Gastroesophageal sphincter (tissue), 3 donors: ENCODE data around the gene GIMAP7.

Experiments
- CTCF ChIP-seq, 4 experiments: fragments of 200-600 bp in 2 of 4; fragments of 450-650 bp in 2 of 4; sonication (generic) in 1 of 4; IDR thresholded peaks; one replicate each; pipeline ENCODE4 v1.5.1; 2017 to 2019; ENCODE audit warnings: antibody characterized with exemption in 4 of 4, mild to moderate bottlenecking in 2 of 4, moderate library complexity in 2 of 4
- EP300 ChIP-seq: sonication (generic); formaldehyde crosslinking; IDR thresholded peaks from one replicate; pipeline ENCODE4 v1.6.1; 2017; ENCODE audit warnings: antibody characterized with exemption, mild to moderate bottlenecking
- POLR2A ChIP-seq, 2 donors: fragments of 450-650 bp; IDR thresholded peaks; one replicate each; pipeline ENCODE4 v1.6.1; 2017; ENCODE audit warnings: antibody characterized with exemption in 2 of 2, mild to moderate bottlenecking in 2 of 2, moderate library complexity in 1 of 2

DNA sequence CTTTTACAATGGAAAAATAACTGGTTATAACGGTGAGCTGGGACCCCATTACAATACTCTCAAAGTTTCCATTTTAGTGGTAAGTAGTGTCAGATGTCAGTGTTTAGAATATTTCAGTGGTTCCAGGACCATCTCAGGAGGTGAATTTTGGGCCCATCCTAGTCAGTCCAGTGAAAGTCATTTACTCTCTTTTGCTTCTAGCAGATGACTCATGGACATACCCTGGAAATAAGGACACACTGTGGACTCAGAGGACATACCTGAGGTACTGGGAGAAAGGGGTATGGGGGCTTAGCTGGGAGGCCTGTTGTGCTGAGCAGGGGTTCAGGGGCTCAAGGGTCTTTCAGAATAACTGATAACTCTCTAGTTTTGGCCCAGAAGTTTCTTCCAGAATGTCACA is 51.9 kb downstream of the GIMAP7 start:
- TF ChIP-seq CTCF (IDR thresholded peaks at IDR 0.05) = no peak
- TF ChIP-seq EP300 = no peak
- TF ChIP-seq POLR2A (IDR thresholded peaks at IDR 0.05) = no peak
